ENCODE results near the gene USP2. TPM values are rescaled to one million over a fixed set of nuclear protein-coding genes. Genes with fewer than 3 reads are reported as not detected.

Gene USP2
- total and polyA plus RNA-seq, 2 of the 8 experiments (the other 6 are each of a cell fraction or from before 2014, with no cell fraction given) = 2.2 to 6.9 TPM

DNA sequence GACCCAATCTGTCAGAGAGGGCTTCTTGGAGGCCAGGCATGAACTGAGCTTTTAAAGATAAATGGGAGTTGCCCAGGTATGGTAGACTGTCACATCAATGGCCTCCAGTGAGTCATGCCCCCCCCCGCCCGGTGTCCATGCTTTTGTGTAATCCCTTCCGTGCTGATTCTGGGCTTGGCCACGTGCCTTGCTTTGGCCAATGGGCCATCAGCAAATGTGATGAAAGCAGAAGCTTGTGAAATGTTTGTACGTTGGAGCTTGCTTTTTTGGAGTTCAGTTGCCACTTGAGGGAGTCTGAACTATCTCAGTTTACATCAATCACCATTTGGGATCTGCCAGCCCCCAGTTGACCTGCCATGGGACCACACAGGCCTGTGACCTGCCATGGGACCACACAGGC is 45.8 kb upstream of the USP2 start:
- Histone ChIP-seq H3K23ac (ENCODE audit: insufficient read length) (no peak overlapping the region), H3K9me3 (ENCODE audit: insufficient read depth in 2 of 2, low read depth in 1 of 2, low read length in 1 of 2) (no peaks in the 10 kb centered on the region), H2BK15ac (ENCODE audit: low read length) (no peak overlapping the region), H3K27me3 (replicated peaks in 1 of 4; ENCODE audit: control insufficient read depth in 3 of 4, extremely low read depth in 1 of 4, insufficient read depth in 3 of 4, low read length in 3 of 4) (no peaks in the 10 kb centered on the region; a peak in 1 of 7 replicates), H3K36me3 (ENCODE audit: control insufficient read depth in 2 of 4, insufficient read depth in 4 of 4, low read length in 3 of 4) (no peaks in the 10 kb centered on the region), H2BK12ac (ENCODE audit: low read depth, low read length) (0 out of 2 replicates have a peak overlapping the region, but pooled peaks have one; percentile 1), H3K27ac (ENCODE audit: low read depth, low read length) (no peak overlapping the region), H3K4me2 (ENCODE audit: insufficient read depth in 1 of 2, low read depth in 2 of 2, low read length in 2 of 2) (no peak overlapping the region), H3K14ac (ENCODE audit: insufficient read length) (no peak overlapping the region), H3K79me1 (ENCODE audit: low read depth, low read length) (no peaks in the 10 kb centered on the region), H3K79me2 (ENCODE audit: control insufficient read depth in 1 of 2, insufficient read depth in 2 of 2, low read length in 2 of 2) (peaks cover 0 to 9% of the 10 kb centered on the region in 2 experiments; a peak in 2 of 4 replicates), H4K5ac (ENCODE audit: insufficient read length, low read depth, low read length) (no peak overlapping the region), H3K4ac (replicated peaks; ENCODE audit: insufficient read length, low read depth, low read length) (no peak overlapping the region), H4K20me1 (replicated peaks in 1 of 2; ENCODE audit: control insufficient read depth in 1 of 2, insufficient read depth in 2 of 2, low read length in 2 of 2) (no peaks in the 10 kb centered on the region), H3K9ac (replicated peaks in 1 of 4; ENCODE audit: extremely low read depth in 1 of 4, low read depth in 3 of 4, low read length in 3 of 4) (no peak overlapping the region), H2AFZ (ENCODE audit: low read length) (no peak overlapping the region), H3K23me2 (ENCODE audit: low read depth, low read length) (peaks cover 1% of the 10 kb centered on the region; the same call in 1 of the 2 replicates), H2BK5ac (ENCODE audit: low read depth, low read length) (no peak overlapping the region), H3K4me3 (ENCODE audit: extremely low read depth in 1 of 4, insufficient read depth in 2 of 4, low read depth in 3 of 4, low read length in 4 of 4) (no peak overlapping the region), H2AK5ac (ENCODE audit: low read depth, low read length) (no peak overlapping the region), H4K8ac (ENCODE audit: extremely low read depth, insufficient read depth, low read length) (no peak overlapping the region), H2BK20ac (ENCODE audit: low read length) (no peak overlapping the region; the same call in 1 of the 2 replicates), H4K91ac (replicated peaks; ENCODE audit: insufficient read length, low read length) (no peak overlapping the region), H2BK120ac (replicated peaks; ENCODE audit: low read depth, low read length) (no peak overlapping the region), H3K18ac (ENCODE audit: extremely low read depth, low read length) (no peak overlapping the region), H3K56ac (replicated peaks; ENCODE audit: insufficient read length, low read depth, low read length) (no peak overlapping the region), H3K4me1 (replicated peaks in 1 of 4; ENCODE audit: control insufficient read depth in 3 of 4, insufficient read depth in 4 of 4, low read length in 3 of 4) (peaks cover 4 to 22% (median 16%) of the 10 kb centered on the region in 4 experiments)
- ChIA-PET POLR2A (ENCODE audit: partially characterized antibody) (interaction anchor here (7.0 kb wide), 1 partner anchor 10 kb away, joined by 50 read pairs; no protein-coding TSS in a partner anchor), CTCF (ENCODE audit: partially characterized antibody) (interaction anchor here (1.0 to 1.3 kb wide), 3 partner anchors 11 to 52 kb away, joined by 3 to 5 read pairs (median 3); no protein-coding TSS in a partner anchor)
- TF ChIP-seq ZNF274 (IDR thresholded peaks at IDR 0.05; ENCODE audit: borderline replicate concordance, extremely low read depth, low read length) = no peak
- TF ChIP-seq, protein P1, sequence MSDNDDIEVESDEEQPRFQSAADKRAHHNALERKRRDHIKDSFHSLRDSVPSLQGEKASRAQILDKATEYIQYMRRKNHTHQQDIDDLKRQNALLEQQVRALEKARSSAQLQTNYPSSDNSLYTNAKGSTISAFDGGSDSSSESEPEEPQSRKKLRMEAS (IDR thresholded peaks at IDR 0.05) = no peak
- no peak for TF ChIP-seq BRCA1 (IDR thresholded peaks at IDR 0.05; ENCODE audit: low read depth, low read length)
- no peak for TF ChIP-seq EZH2 (IDR thresholded peaks at IDR 0.05; ENCODE audit: low read depth, low read length, severe bottlenecking)
- no peak for DNase-seq (ENCODE audit: low read depth in 1 of 2, low spot score in 2 of 2)
- no peak for FAIRE-seq
- 96% methylated on average over 5 of the region's 5 CpGs; no CpG with 5 or more reads in 1 of the 2 experiments for WGBS, 2 experiments (ENCODE audit: extremely low coverage in 1 of 2, insufficient coverage in 1 of 2, insufficient read length in 1 of 2, insufficient replicate concordance in 2 of 2, low coverage in 1 of 2, low lambda C conversion rate in 2 of 2, missing lambda C conversion rate in 1 of 2)
